SK-N-SH (cell line): Measurements from ENCODE around the gene KDM1A. TPM values are rescaled to one million over a fixed set of nuclear protein-coding genes. Genes with fewer than 3 reads are reported as not detected.

Experiments
- CTCF ChIA-PET: fragments of 300-600, 350-600 bp; formaldehyde crosslinking; extraction: SDS; loops from one replicate; lab custom pipeline; 2021; lab: Yijun Ruan, JAX
- POLR2A ChIA-PET: fragments of 350-600 bp; sonication (Branson Sonifier 250); formaldehyde crosslinking; extraction: SDS; loops from one replicate; lab custom pipeline; 2020; ENCODE audit warnings: antibody characterized with exemption, inconsistent platforms; lab: Yijun Ruan, JAX
- DNase-seq: peaks from one replicate; pipeline ENCODE4 v3.0.0; 2012
- H2AFZ ChIP-seq: fragments of 200-600 bp; sonication (generic); 2 replicates; pipeline ENCODE4 v1.8.1; 2016; ENCODE audit warnings: antibody characterized with exemption, mild to moderate bottlenecking, low read depth
- H3F3A ChIP-seq: fragments of 200-600 bp; sonication (generic); replicated peaks from 2 replicates; pipeline ENCODE3; 2016; ENCODE audit warnings: antibody characterized with exemption, mild to moderate bottlenecking; ENCODE audit not compliant: insufficient read depth
- H3K27ac ChIP-seq, 2 experiments: fragments of 200-500 bp in 1 of 2; fragments of 200-600 bp in 1 of 2; sonication (Bioruptor generic) in 1 of 2; sonication (generic), shearing (Covaris generic) in 1 of 2; 2 replicates each; pipeline versions ENCODE4 v1.5.1 to v1.6.1; 2014 to 2016; ENCODE audit warnings: low read depth in 2 of 2, inconsistent platforms in 1 of 2, low read length in 1 of 2, mild to moderate bottlenecking in 1 of 2, mixed read lengths in 1 of 2
- H3K27me3 ChIP-seq: fragments of 200-600 bp; sonication (generic), shearing (Covaris generic); 2 replicates; pipeline ENCODE4 v1.6.1; 2016; ENCODE audit warnings: mixed run types; ENCODE audit not compliant: insufficient read depth
- H3K36me3 ChIP-seq, 2 experiments: fragments of 200-500 bp in 1 of 2; fragments of 200-600 bp in 1 of 2; sonication (Bioruptor generic) in 1 of 2; sonication (generic) in 1 of 2; replicated peaks in 1 of 2; 2 replicates each; pipeline versions ENCODE3 to v1.5.1; 2014 to 2016; ENCODE audit warnings: low read length in 1 of 2, mild to moderate bottlenecking in 1 of 2; ENCODE audit not compliant: insufficient read depth in 2 of 2, control insufficient read depth in 1 of 2
- H3K4me1 ChIP-seq, 2 experiments: fragments of 200-500 bp in 1 of 2; fragments of 200-600 bp in 1 of 2; sonication (Bioruptor generic) in 1 of 2; sonication (generic), shearing (Covaris generic) in 1 of 2; 2 replicates each; pipeline versions ENCODE4 v1.5.1 to v1.6.1; 2014 to 2016; ENCODE audit warnings: low read depth in 1 of 2, low read length in 1 of 2, mixed run types in 1 of 2; ENCODE audit not compliant: insufficient read depth in 2 of 2, control insufficient read depth in 1 of 2
- H3K4me2 ChIP-seq: fragments of 200-600 bp; sonication (generic), shearing (Covaris generic); 2 replicates; pipeline ENCODE4 v1.6.1; 2017; ENCODE audit warnings: mixed run types
- H3K4me3 ChIP-seq, 2 experiments: fragments of 200-500 bp in 1 of 2; fragments of 200-600 bp in 1 of 2; sonication (Bioruptor generic) in 1 of 2; sonication (generic), shearing (Covaris generic) in 1 of 2; 2 replicates each; pipeline versions ENCODE4 v1.5.1 to v1.8.1; 2014 to 2016; ENCODE audit warnings: low read depth in 2 of 2, inconsistent platforms in 1 of 2, low read length in 1 of 2, mild to moderate bottlenecking in 1 of 2, mixed read lengths in 1 of 2, moderate library complexity in 1 of 2
- H3K79me2 ChIP-seq: fragments of 200-600 bp; sonication (generic); 2 replicates; pipeline ENCODE4 v1.8.1; 2017; ENCODE audit warnings: mild to moderate bottlenecking; ENCODE audit not compliant: insufficient read depth
- H3K9ac ChIP-seq: fragments of 200-600 bp; sonication (generic); 2 replicates; pipeline ENCODE4 v1.6.1; 2017; ENCODE audit warnings: mixed run types
- H3K9me2 ChIP-seq: fragments of 200-600 bp; sonication (generic); 2 replicates; pipeline ENCODE4 v1.6.1; 2017; ENCODE audit warnings: mixed run types
- H3K9me3 ChIP-seq: fragments of 200-600 bp; sonication (generic); 2 replicates; pipeline ENCODE4 v1.6.1; 2017; ENCODE audit warnings: mixed run types, mild to moderate bottlenecking, moderate library complexity
- H4K20me1 ChIP-seq: fragments of 200-600 bp; sonication (generic); 2 replicates; pipeline ENCODE4 v1.6.1; 2017; ENCODE audit warnings: mild to moderate bottlenecking, mixed run types; ENCODE audit not compliant: insufficient read depth
- CHD2 ChIP-seq: fragments of 150-350 bp; IDR thresholded peaks from 2 replicates; pipeline ENCODE4 v1.6.1; 2018; ENCODE audit warnings: low read length; ENCODE audit not compliant: partially characterized antibody
- FOXM1 ChIP-seq: IDR thresholded peaks from 2 replicates; pipeline ENCODE4 v1.4.0; 2012; ENCODE audit warnings: low read depth, mild to moderate bottlenecking
- MEF2A ChIP-seq: IDR thresholded peaks from 2 replicates; pipeline ENCODE4 v1.4.0; 2012; ENCODE audit warnings: low read depth, borderline replicate concordance
- MXI1 ChIP-seq: IDR thresholded peaks from 2 replicates; pipeline ENCODE4 v1.6.1; 2012; ENCODE audit warnings: mild to moderate bottlenecking, low read depth, low read length, improper control_type of control experiment
- RAD21 ChIP-seq: IDR thresholded peaks from 2 replicates; pipeline ENCODE4 v1.6.1; 2012; ENCODE audit warnings: mild to moderate bottlenecking, low read length
- RCOR1 ChIP-seq: fragments of 150-350 bp; IDR thresholded peaks from 2 replicates; pipeline ENCODE4 v1.6.1; 2017; ENCODE audit warnings: antibody characterized with exemption, low read length
- TCF12 ChIP-seq: IDR thresholded peaks from 2 replicates; pipeline ENCODE4 v1.4.0; 2012
- USF1 ChIP-seq: IDR thresholded peaks from 2 replicates; pipeline ENCODE4 v1.4.0; 2012; ENCODE audit warnings: low read depth, borderline replicate concordance
- WGBS: methylation state at CpG from one replicate; pipeline ENCODE4 v1.1.6; 2017; ENCODE audit warnings: low lambda C conversion rate; 5-methylcytosine and 5-hydroxymethylcytosine counted together
- polyA plus RNA-seq, 3 experiments: library from polyadenylated mRNA; depleted of rRNA; stranded (reverse); fragments of >200 nt; gene quantifications; 2 replicates each; pipeline ENCODE4 v1.2.3, GENCODE V29; 2012
- TF ChIP-seq, protein P1 (sequence below): fragments of 150-350 bp; IDR thresholded peaks from 2 replicates; pipeline ENCODE4 v1.6.1; 2016; ENCODE audit warnings: mild to moderate bottlenecking, low read depth, low read length

KDM1A gene
- polyA plus RNA-seq, 1 of the 3 experiments (the other 2 are of a cell fraction), result 71.0 TPM

DNA sequence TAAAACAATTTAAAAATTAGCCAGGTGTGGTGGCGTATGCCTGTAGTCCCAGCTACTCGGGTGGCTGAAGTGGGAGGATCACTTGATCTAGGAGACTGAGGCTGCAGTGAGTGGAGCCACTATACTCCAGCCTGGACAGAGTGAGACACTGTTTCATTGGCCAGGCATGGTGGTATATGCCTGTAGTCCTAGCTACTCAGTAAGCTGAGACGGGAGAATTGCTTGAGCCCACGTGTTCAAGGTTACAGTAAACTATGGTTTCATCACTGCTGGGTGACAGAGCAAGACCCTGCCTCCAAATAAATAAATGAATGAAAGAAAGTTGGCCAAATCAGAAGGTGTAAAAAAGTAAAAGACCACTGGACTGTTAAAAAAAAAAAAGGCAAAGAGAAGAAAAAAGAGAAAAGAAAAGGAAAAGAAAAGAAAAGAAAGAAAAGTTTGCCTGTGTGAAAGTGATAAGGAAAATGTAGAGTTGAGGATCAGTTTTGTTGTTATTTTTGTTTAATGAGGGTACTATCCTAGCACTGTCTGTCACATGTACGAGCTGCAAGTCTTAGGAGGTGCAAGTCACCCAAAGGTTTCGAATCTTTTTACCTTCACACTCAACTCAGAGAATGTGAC lies 97.1 kb downstream of the KDM1A start:
- CTCF ChIA-PET, result interaction anchor here (5.7 kb wide), 1 partner anchor 68 kb away, joined by 32 read pairs; no protein-coding TSS in a partner anchor
- Histone ChIP-seq H4K20me1 (peaks cover 41% of the 10 kb centered on the region), H3K79me2 (peaks cover 97% of the 10 kb centered on the region)

DNA sequence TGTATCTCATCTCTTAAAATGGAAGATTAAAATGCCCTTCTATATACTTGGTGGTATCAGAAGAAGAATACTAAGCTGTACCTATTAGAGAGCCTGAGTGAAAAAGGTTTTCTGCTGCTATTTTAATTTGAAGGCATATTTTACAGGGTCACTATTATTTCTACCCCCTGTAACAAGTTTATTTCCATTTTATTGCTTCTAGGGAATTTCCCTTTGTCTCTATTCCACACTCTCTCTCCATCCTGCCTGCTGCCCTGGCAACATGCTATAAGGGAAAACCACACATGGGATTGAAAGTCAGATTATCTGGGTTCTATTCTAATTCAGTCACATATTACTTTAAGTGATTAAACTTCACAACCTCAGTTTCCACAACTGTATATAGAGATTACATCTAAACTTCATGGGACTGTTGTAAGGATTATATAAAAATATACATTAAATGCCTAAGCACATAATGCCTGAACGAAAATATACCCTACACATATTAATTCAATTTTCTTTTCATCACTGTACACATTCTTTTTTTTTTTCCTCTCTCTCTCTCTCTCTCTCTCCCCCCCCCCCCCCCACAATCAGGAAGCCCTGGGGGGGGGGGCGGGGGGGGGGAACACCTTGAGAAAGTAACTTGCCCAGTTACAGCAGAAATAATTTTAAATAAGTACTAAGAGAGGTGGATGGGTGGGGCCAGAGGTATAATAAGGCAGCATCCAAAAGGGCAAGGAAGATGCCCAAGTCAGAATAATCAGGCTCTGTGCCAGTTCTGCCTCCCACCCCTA lies 97.8 kb downstream of the KDM1A start:
- Histone ChIP-seq H3K4me1 (peaks cover 0 to 6% of the 10 kb centered on the region in 2 experiments; a peak in 2 of 4 replicates), H4K20me1 (peaks cover 39% of the 10 kb centered on the region), H3K9ac (no peak overlapping the region), H2AFZ (no peak overlapping the region), H3K27me3 (no peaks in the 10 kb centered on the region), H3F3A (peaks cover 6% of the 10 kb centered on the region), H3K9me2 (no peaks in the 10 kb centered on the region), H3K36me3 (no peaks in the 10 kb centered on the region), H3K9me3 (no peaks in the 10 kb centered on the region), H3K4me3 (no peak overlapping the region), H3K27ac (peak overlapping the region in 1 of 2 experiments; percentile 5; a peak in 1 of 4 replicates), H3K79me2 (peaks cover 98% of the 10 kb centered on the region), H3K4me2 (no peak overlapping the region)
- ChIA-PET CTCF (interaction anchor here (1.7 to 5.7 kb wide), 2 partner anchors 8 to 68 kb away, joined by 4 to 32 read pairs; no protein-coding TSS in a partner anchor), POLR2A (no interaction called here)
- WGBS, result 40% methylated on average over 2 of the region's 2 CpGs
- DNase-seq, result no peak
- no peak for TF ChIP-seq MXI1
- no peak for TF ChIP-seq RAD21
- TF ChIP-seq RCOR1, result no peak
- TF ChIP-seq FOXM1, result no peak
- no peak for TF ChIP-seq USF1
- no peak for TF ChIP-seq MEF2A

More for the DNA sequence above, 97.1 kb downstream of the KDM1A start:
- Histone ChIP-seq H3K36me3 (no peaks in the 10 kb centered on the region), H3F3A (peaks cover 5% of the 10 kb centered on the region), H3K9me2 (no peaks in the 10 kb centered on the region), H2AFZ (no peak overlapping the region), H3K27me3 (no peaks in the 10 kb centered on the region), H3K9me3 (no peaks in the 10 kb centered on the region), H3K4me1 (peaks cover 0 to 6% of the 10 kb centered on the region in 2 experiments; a peak in 2 of 4 replicates), H3K27ac (0 out of 4 replicates have a peak overlapping the region, but pooled peaks of 1 of the 2 experiments have one; percentile 5), H3K9ac (no peak overlapping the region), H3K4me2 (no peak overlapping the region), H3K4me3 (no peak overlapping the region)
- POLR2A ChIA-PET, result no interaction called here
- 94% methylated on average over 6 of the region's 6 CpGs for WGBS
- TF ChIP-seq TCF12 (no peak), CHD2 (no peak)
- TF ChIP-seq, protein P1, sequence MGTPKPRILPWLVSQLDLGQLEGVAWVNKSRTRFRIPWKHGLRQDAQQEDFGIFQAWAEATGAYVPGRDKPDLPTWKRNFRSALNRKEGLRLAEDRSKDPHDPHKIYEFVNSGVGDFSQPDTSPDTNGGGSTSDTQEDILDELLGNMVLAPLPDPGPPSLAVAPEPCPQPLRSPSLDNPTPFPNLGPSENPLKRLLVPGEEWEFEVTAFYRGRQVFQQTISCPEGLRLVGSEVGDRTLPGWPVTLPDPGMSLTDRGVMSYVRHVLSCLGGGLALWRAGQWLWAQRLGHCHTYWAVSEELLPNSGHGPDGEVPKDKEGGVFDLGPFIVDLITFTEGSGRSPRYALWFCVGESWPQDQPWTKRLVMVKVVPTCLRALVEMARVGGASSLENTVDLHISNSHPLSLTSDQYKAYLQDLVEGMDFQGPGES, result no peak
- no peak for DNase-seq
